ENCODE results near the gene BTG4. TPM values are rescaled to one million over a fixed set of nuclear protein-coding genes. Genes with fewer than 3 reads are reported as not detected.

BTG4 gene
- total RNA-seq, 1 experiment from 2014 or later = 0.61 TPM

DNA sequence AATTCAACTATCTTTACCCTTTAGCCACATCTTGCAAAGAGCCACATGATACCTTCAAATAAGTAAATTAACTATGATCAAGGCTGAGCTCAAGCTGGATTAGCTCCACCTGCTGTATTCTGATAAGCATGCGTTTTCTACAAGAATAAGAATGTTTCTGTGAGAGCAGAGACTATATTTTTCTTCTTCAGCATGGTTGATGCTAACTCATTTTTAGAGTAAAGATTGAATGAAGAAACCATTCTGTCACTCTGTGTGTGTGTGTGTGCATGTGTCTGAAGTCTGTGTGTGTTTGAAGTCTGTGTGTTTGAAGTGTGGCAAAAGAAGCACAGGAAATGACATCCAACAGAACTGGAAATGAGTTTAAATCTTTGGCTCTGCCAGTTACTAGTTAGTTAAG, 16.4 kb upstream of the BTG4 start:
- no TSS peak for BruUV-seq (replicated peaks)
- H3K36me3 Mint-ChIP-seq (ENCODE audit: insufficient read depth, unreplicated experiment) = no peaks in the 10 kb centered on the region
- intact Hi-C loops (cut with micrococcal nuclease; ENCODE audit: unreplicated experiment) = loop anchor here (1.0 kb wide), 1 partner anchor 74 kb away; no protein-coding TSS in a partner anchor

GRCh38 chr11:111527279-111527678, 15.1 kb upstream of the BTG4 start:
- H3K36me3 ChIP-seq (ENCODE audit: control insufficient read depth, insufficient read depth, low read length) = no peaks in the 10 kb centered on the region
- intact Hi-C loops (cut with micrococcal nuclease; ENCODE audit: unreplicated experiment) = no loop called here
- H3K4me3 Mint-ChIP-seq (ENCODE audit: unreplicated experiment) = no peak overlapping the region
- no TSS peak for BruUV-seq (replicated peaks)
- H3K4me1 Mint-ChIP-seq (ENCODE audit: low read depth, unreplicated experiment) = peaks cover 26% of the 10 kb centered on the region
- H3K36me3 Mint-ChIP-seq (ENCODE audit: insufficient read depth, unreplicated experiment) = no peaks in the 10 kb centered on the region
- no peaks in the 10 kb centered on the region for H3K27me3 Mint-ChIP-seq (ENCODE audit: insufficient read depth, unreplicated experiment)
- no peak for DNase-seq
- TF ChIP-seq, protein P1, sequence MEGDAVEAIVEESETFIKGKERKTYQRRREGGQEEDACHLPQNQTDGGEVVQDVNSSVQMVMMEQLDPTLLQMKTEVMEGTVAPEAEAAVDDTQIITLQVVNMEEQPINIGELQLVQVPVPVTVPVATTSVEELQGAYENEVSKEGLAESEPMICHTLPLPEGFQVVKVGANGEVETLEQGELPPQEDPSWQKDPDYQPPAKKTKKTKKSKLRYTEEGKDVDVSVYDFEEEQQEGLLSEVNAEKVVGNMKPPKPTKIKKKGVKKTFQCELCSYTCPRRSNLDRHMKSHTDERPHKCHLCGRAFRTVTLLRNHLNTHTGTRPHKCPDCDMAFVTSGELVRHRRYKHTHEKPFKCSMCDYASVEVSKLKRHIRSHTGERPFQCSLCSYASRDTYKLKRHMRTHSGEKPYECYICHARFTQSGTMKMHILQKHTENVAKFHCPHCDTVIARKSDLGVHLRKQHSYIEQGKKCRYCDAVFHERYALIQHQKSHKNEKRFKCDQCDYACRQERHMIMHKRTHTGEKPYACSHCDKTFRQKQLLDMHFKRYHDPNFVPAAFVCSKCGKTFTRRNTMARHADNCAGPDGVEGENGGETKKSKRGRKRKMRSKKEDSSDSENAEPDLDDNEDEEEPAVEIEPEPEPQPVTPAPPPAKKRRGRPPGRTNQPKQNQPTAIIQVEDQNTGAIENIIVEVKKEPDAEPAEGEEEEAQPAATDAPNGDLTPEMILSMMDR (IDR thresholded peaks at IDR 0.05; ENCODE audit: insufficient read depth in 1 of 2, low read depth in 1 of 2, low read length in 1 of 2, severe bottlenecking in 1 of 2, unreplicated experiment in 1 of 2) = no peak
- no peak overlapping the region for H3K4me3 ChIP-seq (ENCODE audit: low read depth, low read length)
- no peaks in the 10 kb centered on the region for H3K9me3 Mint-ChIP-seq (ENCODE audit: unreplicated experiment)
- no peak overlapping the region for H3K27ac Mint-ChIP-seq (ENCODE audit: unreplicated experiment)
- ChIA-PET CTCF (no interaction called here), POLR2A (no interaction called here)
- H3K4me1 ChIP-seq = peaks cover 29% of the 10 kb centered on the region
- no peaks in the 10 kb centered on the region for H3K27me3 ChIP-seq (replicated peaks; ENCODE audit: control insufficient read depth, insufficient read depth, low read length)
- no peaks in the 10 kb centered on the region for H3K9me3 ChIP-seq

More for the DNA sequence above, 16.4 kb upstream of the BTG4 start:
- no peaks in the 10 kb centered on the region for H3K9me3 ChIP-seq
- no peaks in the 10 kb centered on the region for H3K9me3 Mint-ChIP-seq (ENCODE audit: unreplicated experiment)
- H3K4me1 ChIP-seq = peaks cover 37% of the 10 kb centered on the region
- H3K27ac Mint-ChIP-seq (ENCODE audit: unreplicated experiment) = no peak overlapping the region
- no peaks in the 10 kb centered on the region for H3K27me3 Mint-ChIP-seq (ENCODE audit: insufficient read depth, unreplicated experiment)
- no peaks in the 10 kb centered on the region for H3K27me3 ChIP-seq (replicated peaks; ENCODE audit: control insufficient read depth, insufficient read depth, low read length)
- H3K36me3 ChIP-seq (ENCODE audit: control insufficient read depth, insufficient read depth, low read length) = no peaks in the 10 kb centered on the region
- ChIA-PET CTCF (interaction anchor here (1.0 kb wide), 1 partner anchor 74 kb away, joined by 13 read pairs; no protein-coding TSS in a partner anchor), POLR2A (interaction anchor here (0.6 kb wide), 1 partner anchor 245 kb away, joined by 3 read pairs; no protein-coding TSS in a partner anchor)
- no peak overlapping the region for H3K4me3 ChIP-seq (ENCODE audit: low read depth, low read length)
- TF ChIP-seq, protein P1 (IDR thresholded peaks at IDR 0.05; ENCODE audit: insufficient read depth in 1 of 2, low read depth in 1 of 2, low read length in 1 of 2, severe bottlenecking in 1 of 2, unreplicated experiment in 1 of 2) = peak in 1 of 2 experiments; percentile 36
- no peak overlapping the region for H3K4me3 Mint-ChIP-seq (ENCODE audit: unreplicated experiment)
- DNase-seq = no peak
- H3K4me1 Mint-ChIP-seq (ENCODE audit: low read depth, unreplicated experiment) = peaks cover 32% of the 10 kb centered on the region

DNA sequence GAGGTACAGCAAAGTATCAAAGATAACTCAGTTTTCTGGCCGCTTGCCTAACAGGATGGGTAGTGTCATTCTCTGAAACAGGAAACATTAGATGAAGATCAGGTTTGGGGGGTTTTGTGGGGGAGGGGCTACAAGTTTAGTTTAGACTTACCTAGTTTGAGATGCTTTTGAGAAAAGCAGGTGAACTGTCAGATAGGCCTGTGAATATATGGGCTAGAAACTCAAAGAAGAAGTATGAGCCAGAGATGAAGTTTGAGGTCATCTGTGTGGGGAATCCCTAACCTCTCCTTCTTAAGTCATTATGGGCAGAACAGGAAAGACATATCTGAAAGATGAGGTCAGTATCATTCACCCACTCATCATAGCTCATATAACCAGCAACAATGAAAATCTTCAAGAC, 14.3 kb upstream of the BTG4 start:
- no peak for DNase-seq
- H3K27me3 ChIP-seq (replicated peaks; ENCODE audit: control insufficient read depth, insufficient read depth, low read length) = no peaks in the 10 kb centered on the region
- H3K4me3 Mint-ChIP-seq (ENCODE audit: unreplicated experiment) = no peak overlapping the region

More for the DNA sequence above, 14.3 kb upstream of the BTG4 start:
- intact Hi-C loops (cut with micrococcal nuclease; ENCODE audit: unreplicated experiment) = no loop called here
- H3K27me3 Mint-ChIP-seq (ENCODE audit: insufficient read depth, unreplicated experiment) = no peaks in the 10 kb centered on the region
- CTCF ChIA-PET = interaction anchor here (0.5 kb wide), 1 partner anchor 34 kb away, joined by 3 read pairs; no protein-coding TSS in a partner anchor
- H3K27ac Mint-ChIP-seq (ENCODE audit: unreplicated experiment) = no peak overlapping the region
- no peaks in the 10 kb centered on the region for H3K9me3 Mint-ChIP-seq (ENCODE audit: unreplicated experiment)
- H3K9me3 ChIP-seq = no peaks in the 10 kb centered on the region
- no peaks in the 10 kb centered on the region for H3K36me3 Mint-ChIP-seq (ENCODE audit: insufficient read depth, unreplicated experiment)
- no peaks in the 10 kb centered on the region for H3K36me3 ChIP-seq (ENCODE audit: control insufficient read depth, insufficient read depth, low read length)
- TF ChIP-seq, protein P1 (IDR thresholded peaks at IDR 0.05; ENCODE audit: insufficient read depth in 1 of 2, low read depth in 1 of 2, low read length in 1 of 2, severe bottlenecking in 1 of 2, unreplicated experiment in 1 of 2) = no peak
- H3K4me1 ChIP-seq = peaks cover 29% of the 10 kb centered on the region
- no TSS peak for BruUV-seq (replicated peaks)
- POLR2A ChIA-PET = no interaction called here
- H3K4me1 Mint-ChIP-seq (ENCODE audit: low read depth, unreplicated experiment) = peaks cover 19% of the 10 kb centered on the region
- H3K4me3 ChIP-seq (ENCODE audit: low read depth, low read length) = no peak overlapping the region
